GM23248 (cell line): ENCODE results near the gene FDX2.

Source experiments
- EZH2 ChIP-seq: fragments of 200-600 bp; sonication (generic); IDR thresholded peaks from 2 replicates; pipeline ENCODE4 v1.6.1; 2018; ENCODE audit warnings: antibody characterized with exemption, mild to moderate bottlenecking; ENCODE audit not compliant: insufficient read depth, poor library complexity, severe bottlenecking
- EZH2phosphoT487 ChIP-seq: fragments of 200-600 bp; sonication (generic); IDR thresholded peaks from 2 replicates; pipeline ENCODE4 v1.6.1; 2018; ENCODE audit warnings: antibody characterized with exemption, moderate library complexity, mild to moderate bottlenecking, low read depth; ENCODE audit not compliant: insufficient read depth

DNA sequence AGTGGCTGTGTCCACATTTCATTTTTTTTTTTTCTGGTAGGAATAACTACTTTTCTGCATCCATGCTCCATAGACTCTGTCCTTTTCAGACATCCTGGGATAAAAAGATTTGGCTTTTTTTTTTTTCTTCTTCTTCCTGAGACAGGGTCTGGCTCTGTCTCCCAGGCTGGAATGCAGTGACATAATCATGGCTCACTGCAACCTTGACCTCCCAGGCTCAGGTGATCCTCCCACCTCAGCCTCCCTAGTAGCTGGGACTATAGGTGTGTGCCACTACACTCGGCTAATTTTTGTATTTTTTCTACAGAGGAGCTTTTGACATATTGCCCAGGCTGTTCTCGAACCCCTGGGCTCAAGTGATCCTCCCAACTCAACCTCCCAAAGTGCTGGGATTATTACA lies 27.7 kb upstream of the FDX2 start:
- TF ChIP-seq EZH2, result no peak
- no peak for TF ChIP-seq EZH2phosphoT487
